Measurements from ENCODE around the gene DNAJC17. TPM values are rescaled to one million over a fixed set of nuclear protein-coding genes. Genes with fewer than 3 reads are reported as not detected.

The DNAJC17 gene
- total RNA-seq, 1 donor from 2014 or later: 54.3 TPM

DNA sequence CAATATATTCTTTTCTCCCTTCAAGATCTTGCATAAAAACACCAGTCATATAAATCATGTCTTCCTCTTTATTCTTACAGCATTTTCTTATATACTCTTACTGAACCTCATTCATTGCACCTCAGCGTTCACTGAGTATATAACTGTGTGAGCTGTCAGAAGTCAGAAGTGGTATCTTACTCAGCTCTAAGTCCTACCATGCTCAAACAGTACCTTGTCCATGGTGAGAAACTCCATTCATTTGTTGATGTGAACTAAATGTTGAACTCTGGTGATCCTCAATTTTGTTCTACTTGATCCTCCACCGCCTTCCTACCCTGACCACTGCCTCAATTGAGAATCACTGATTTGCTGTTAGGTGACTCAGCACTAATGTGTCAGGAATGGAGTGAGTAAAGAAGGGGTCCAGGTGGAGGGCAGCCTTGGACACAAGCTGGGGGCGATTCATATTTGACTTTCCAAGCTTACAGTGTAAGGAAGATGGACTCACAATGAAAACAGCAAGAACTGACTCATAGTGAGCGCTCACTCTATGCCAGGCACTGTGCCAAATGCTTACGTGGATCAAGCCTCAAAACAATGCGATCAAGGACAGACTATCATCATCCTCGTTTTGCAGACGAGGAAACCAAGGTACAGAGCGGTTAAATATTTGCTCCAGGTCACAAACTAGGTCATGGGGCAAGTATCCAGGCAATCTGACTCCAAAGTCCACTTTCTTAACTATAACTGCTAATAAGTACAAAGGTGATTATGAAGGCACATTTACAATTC is 13.9 kb downstream of the DNAJC17 start:
- no peak for DNase-seq
- Mint-ChIP-seq H3K27ac (peak overlapping the region; percentile 4), H3K9me3 (no peaks in the 10 kb centered on the region), H3K4me1 (peaks cover 21% of the 10 kb centered on the region), H3K27me3 (no peaks in the 10 kb centered on the region), H3K4me3 (no peak overlapping the region), H3K36me3 (ENCODE audit: low read depth) (peaks cover 20% of the 10 kb centered on the region)
- intact Hi-C loops (cut with micrococcal nuclease): no loop called here

DNA sequence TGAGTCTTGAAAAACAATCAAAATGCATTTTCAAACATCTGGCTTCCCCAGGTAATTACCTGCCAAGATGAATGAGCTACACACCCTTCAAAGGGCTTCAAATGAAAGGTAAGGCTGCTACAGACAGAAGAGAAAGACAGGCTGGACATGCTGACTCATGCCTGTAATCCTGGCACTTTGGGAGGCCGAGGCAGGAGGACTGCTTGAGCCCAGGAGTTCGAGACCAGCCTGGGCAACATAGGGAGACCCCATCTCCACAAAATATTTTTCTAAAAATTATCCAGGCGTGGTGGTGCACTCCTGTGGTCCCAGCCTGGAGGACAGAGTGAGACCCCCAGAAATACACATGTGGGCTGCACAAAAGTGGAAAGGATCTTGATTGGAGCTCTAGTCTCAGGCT is 14.9 kb downstream of the DNAJC17 start:
- H3K27me3 Mint-ChIP-seq: no peaks in the 10 kb centered on the region
- H3K9me3 Mint-ChIP-seq: no peaks in the 10 kb centered on the region
- H3K4me3 Mint-ChIP-seq: no peak overlapping the region
- H3K36me3 Mint-ChIP-seq (ENCODE audit: low read depth): peaks cover 12% of the 10 kb centered on the region
- no peak for DNase-seq
- intact Hi-C loops (cut with micrococcal nuclease): no loop called here
- H3K4me1 Mint-ChIP-seq: peaks cover 25% of the 10 kb centered on the region
- no peak overlapping the region for H3K27ac Mint-ChIP-seq

DNA sequence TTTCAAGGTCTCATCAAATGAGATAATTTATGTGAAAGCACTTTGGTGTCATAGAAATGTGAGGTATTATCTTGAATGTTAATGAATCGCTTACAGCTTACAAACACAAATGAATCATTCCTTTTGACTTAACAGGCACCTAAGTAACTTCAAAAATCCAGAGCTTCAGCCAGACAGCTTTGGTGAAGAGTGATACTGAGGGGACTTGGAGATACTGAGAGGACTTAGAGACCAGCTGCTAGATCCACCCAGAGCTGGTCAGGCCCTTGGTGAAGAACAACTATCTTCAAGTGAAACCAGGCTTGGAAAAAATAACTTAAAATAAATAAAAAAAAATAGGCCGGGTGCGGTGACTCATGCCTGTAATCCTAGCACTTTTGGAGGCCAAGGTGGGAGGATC is 16.6 kb downstream of the DNAJC17 start:
- no peaks in the 10 kb centered on the region for H3K9me3 Mint-ChIP-seq
- H3K27ac Mint-ChIP-seq: no peak overlapping the region
- DNase-seq: no peak
- H3K4me1 Mint-ChIP-seq: peaks cover 29% of the 10 kb centered on the region
- no peaks in the 10 kb centered on the region for H3K27me3 Mint-ChIP-seq
- H3K4me3 Mint-ChIP-seq: no peak overlapping the region
- peaks cover 12% of the 10 kb centered on the region for H3K36me3 Mint-ChIP-seq (ENCODE audit: low read depth)
- intact Hi-C loops (cut with micrococcal nuclease): no loop called here

DNA sequence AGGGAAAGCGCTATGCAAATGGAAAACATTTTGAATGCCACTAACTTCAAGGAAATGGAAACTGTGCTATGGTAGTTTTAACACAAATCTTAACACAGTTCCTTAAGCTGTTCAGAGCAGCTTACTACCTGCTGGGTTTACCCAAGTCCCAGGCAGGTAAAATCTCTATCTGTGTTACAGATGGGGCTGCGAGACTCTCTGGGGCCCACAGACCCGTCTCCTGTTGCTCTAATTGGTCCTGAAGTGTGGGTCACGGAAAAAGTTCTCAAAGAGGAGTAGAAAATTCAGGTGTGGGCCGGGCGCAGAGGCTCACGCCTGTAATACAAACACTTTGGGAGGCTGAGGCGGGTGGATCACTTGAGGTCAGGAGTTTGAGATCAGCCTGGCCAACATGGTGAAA is 17.3 kb downstream of the DNAJC17 start:
- Mint-ChIP-seq H3K4me3 (no peak overlapping the region), H3K4me1 (peaks cover 31% of the 10 kb centered on the region), H3K27ac (no peak overlapping the region), H3K27me3 (no peaks in the 10 kb centered on the region), H3K36me3 (ENCODE audit: low read depth) (peaks cover 12% of the 10 kb centered on the region), H3K9me3 (no peaks in the 10 kb centered on the region)
- DNase-seq: no peak
- intact Hi-C loops (cut with micrococcal nuclease): no loop called here

DNA sequence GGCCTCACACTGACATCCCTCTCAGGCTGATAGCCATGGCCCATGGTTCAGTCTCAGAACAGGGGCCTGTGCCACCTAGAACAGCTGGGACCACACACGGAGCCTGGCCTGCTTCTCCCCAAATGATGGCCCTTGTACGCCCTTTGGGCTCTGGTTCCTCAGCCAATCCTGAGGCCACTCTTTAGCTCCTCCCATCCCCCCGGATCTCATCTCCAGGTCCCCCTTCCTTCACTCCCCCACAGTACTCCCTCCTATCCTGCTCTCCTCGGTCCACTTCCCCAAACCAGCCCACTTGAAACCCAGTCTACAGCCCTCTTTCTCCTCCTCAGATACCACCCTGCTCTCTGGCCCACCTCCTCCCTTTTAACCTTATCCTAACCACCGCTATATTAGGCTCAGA is 18.2 kb downstream of the DNAJC17 start:
- Mint-ChIP-seq H3K4me1 (peaks cover 31% of the 10 kb centered on the region), H3K27me3 (no peaks in the 10 kb centered on the region), H3K4me3 (no peak overlapping the region), H3K9me3 (no peaks in the 10 kb centered on the region), H3K36me3 (ENCODE audit: low read depth) (peaks cover 15% of the 10 kb centered on the region), H3K27ac (peak overlapping the region; percentile 32)
- no peak for DNase-seq
- intact Hi-C loops (cut with micrococcal nuclease): no loop called here

DNA sequence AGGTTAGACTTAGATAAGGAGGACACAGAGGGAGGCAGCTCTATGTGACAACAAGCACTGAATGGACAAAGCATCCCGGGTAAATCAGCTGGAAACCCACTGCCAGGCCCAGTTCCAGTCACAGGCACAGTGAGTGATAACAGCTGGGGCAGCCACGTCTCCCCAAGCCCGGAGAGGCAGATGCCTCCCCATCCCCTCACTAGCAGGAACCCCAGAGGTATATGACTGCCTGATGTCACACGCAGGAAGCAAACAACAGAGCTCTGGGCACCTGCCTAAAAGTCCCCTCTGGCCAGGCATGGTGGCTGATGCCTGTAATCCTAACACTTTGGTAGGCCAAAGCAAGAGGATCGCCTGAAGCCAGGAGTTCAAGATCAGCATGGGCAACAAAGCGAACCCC is 19.3 kb downstream of the DNAJC17 start:
- no peak for DNase-seq
- Mint-ChIP-seq H3K9me3 (no peaks in the 10 kb centered on the region), H3K4me3 (no peak overlapping the region), H3K36me3 (ENCODE audit: low read depth) (peaks cover 7% of the 10 kb centered on the region), H3K4me1 (peaks cover 25% of the 10 kb centered on the region), H3K27me3 (no peaks in the 10 kb centered on the region), H3K27ac (peak overlapping the region; percentile 55)
- intact Hi-C loops (cut with micrococcal nuclease): loop anchor here (2.0 kb wide), 1 partner anchor 19 kb away; the partner anchor contains the start of genes DNAJC17 and ZFYVE19

DNA sequence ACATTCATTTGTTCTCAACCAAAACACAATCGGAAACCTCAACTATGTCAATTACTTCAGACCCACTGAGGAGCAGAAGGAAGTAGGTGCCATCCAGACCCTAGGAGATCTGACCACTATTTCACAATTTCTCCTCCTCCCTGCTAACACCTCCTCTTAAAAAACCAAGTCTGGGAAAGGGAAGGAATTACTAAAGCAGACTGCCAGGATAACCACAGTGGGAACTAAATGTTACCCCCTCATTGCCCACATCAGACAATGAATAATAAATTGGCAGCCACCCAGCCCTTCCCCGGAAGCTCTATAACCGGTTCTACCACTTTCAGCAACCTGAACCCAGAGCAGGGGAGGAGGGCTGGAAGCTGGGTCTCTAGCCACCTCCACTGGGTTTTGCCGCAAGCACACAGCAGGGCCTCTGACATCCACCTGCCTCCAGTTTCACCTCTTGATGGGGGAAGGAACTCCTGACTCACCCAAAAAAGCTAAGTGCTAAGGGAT is 19.9 kb downstream of the DNAJC17 start:
- H3K27me3 Mint-ChIP-seq: no peaks in the 10 kb centered on the region
- H3K4me1 Mint-ChIP-seq: peaks cover 27% of the 10 kb centered on the region
- intact Hi-C loops (cut with micrococcal nuclease): loop anchor here (2.0 kb wide), 1 partner anchor 19 kb away; the partner anchor contains the start of genes DNAJC17 and ZFYVE19
- H3K4me3 Mint-ChIP-seq: peak overlapping the region; percentile 33
- peaks cover 7% of the 10 kb centered on the region for H3K36me3 Mint-ChIP-seq (ENCODE audit: low read depth)
- no peaks in the 10 kb centered on the region for H3K9me3 Mint-ChIP-seq
- peak overlapping the region; percentile 55 for H3K27ac Mint-ChIP-seq
- DNase-seq: peak; percentile 73

DNA sequence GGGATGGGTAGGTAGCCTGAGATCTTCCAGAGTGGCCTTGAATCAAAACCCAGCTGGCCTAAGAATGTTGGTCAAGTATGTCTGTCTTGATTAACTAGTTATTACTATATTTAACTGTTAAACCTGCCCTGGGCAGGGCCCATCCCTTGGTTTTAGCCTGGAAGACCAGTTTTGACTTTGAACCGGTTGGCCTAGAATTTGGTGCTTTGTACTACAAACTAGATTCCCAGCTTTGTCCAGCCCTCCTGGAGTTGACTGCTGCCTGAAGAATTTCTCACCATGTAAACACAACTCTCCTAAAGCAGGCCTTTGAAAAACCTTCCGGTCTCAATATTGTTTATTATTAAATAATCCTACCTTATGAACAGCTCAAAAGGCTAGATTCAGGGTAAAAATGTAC is 21.5 kb downstream of the DNAJC17 start:
- intact Hi-C loops (cut with micrococcal nuclease): loop anchor here (2.0 kb wide), 1 partner anchor 21 kb away; the partner anchor contains the start of genes DNAJC17 and ZFYVE19
- H3K9me3 Mint-ChIP-seq: no peaks in the 10 kb centered on the region
- H3K4me1 Mint-ChIP-seq: peaks cover 27% of the 10 kb centered on the region

DNA sequence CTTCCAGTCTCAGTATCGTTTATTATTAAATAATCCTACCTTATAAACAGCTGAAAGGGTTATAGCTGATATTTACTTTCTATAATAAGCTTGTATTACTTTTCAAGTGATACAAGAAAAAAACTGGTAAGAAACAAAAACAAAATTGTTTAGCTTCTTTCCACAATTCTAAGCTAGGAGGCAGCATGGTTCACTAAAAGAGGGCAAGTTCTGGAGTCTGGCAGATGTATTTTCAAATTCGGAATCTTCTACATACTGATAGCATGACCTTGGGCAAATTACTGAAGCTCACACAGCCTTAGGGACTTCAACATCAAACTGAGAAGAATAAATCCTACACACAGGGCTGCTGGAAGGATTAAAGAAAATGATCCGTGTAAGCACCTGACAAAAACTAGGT is 22.1 kb downstream of the DNAJC17 start:
- Mint-ChIP-seq H3K4me3 (no peak overlapping the region), H3K4me1 (peaks cover 27% of the 10 kb centered on the region), H3K27ac (no peak overlapping the region), H3K36me3 (ENCODE audit: low read depth) (peaks cover 5% of the 10 kb centered on the region), H3K27me3 (no peaks in the 10 kb centered on the region), H3K9me3 (no peaks in the 10 kb centered on the region)
- DNase-seq: no peak
- intact Hi-C loops (cut with micrococcal nuclease): no loop called here

More for the DNA sequence above, 21.5 kb downstream of the DNAJC17 start:
- Mint-ChIP-seq H3K27me3 (no peaks in the 10 kb centered on the region), H3K4me3 (no peak overlapping the region), H3K36me3 (ENCODE audit: low read depth) (peaks cover 2% of the 10 kb centered on the region), H3K27ac (no peak overlapping the region)
- no peak for DNase-seq

DNA sequence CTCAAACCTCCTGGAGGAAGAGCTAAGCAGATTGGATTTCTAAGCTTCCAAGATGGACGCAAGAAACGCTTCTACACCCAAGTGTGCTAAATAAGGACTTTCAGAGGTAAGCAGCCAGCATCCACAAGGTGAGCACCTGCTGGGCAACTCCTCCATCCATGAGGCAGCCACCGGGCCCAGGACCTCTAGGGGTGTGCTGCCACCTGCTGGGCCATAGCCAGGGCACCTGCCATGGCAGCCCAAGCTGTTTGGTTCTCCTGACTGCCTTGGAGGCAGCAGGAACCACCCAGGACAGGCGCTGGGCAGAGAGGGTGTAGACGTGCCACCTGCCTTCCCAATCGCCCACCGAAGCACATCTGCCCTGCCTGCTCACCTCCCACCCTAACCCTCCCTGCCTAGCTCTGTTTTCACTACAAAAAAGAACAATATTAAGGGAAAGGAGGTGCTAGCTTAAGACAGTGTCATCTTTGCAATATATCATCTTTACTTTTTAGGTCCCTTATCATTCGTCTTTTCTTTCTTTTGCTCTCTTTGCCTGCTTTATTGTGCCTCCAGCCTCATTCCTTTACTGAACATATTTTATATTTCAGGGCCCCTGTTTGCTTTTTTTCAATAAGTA is 24.6 kb downstream of the DNAJC17 start:
- no peak overlapping the region for H3K27ac Mint-ChIP-seq
- H3K4me1 Mint-ChIP-seq: peaks cover 19% of the 10 kb centered on the region
- H3K4me3 Mint-ChIP-seq: no peak overlapping the region
- intact Hi-C loops (cut with micrococcal nuclease): loop anchor here (1.0 to 5.0 kb wide), 3 partner anchors 38 to 104 kb away; no protein-coding TSS in a partner anchor
- H3K9me3 Mint-ChIP-seq: no peaks in the 10 kb centered on the region
- peak; percentile 94 for DNase-seq
- H3K27me3 Mint-ChIP-seq: no peaks in the 10 kb centered on the region
- H3K36me3 Mint-ChIP-seq (ENCODE audit: low read depth): peaks cover 12% of the 10 kb centered on the region

DNA sequence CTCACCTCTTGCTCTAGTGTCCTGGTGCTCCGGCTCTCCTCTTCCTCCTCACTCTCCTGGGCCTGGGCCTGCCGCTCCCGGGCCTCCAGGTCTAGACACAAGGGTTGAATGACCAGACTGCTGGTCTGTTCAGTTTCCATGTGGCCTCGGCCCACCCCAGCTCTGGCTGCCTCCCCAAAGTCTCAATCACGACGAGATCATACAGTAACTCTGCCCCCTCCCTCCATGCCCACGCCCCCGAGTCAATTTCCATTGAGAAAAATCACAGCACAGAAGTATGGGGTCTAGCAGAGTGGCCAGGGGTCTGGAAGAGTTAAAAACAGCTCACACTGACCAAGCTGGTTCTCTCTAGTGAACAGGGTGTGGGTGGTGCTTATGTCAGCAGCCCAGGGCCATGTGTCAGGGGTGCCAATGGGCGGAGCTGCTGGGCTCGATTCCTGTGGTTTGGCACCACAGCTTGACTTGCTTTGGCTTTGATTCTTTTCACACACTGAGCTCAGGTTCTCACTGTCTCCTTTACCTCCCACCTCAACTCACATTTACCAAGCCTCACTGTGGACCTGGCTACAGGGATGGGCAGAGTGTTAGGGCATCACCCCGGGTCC is 30.6 kb downstream of the DNAJC17 start:
- peak; percentile 66 for DNase-seq
- H3K4me1 Mint-ChIP-seq: peaks cover 10% of the 10 kb centered on the region
- intact Hi-C loops (cut with micrococcal nuclease): no loop called here
- H3K27ac Mint-ChIP-seq: no peak overlapping the region
- H3K27me3 Mint-ChIP-seq: no peaks in the 10 kb centered on the region
- no peaks in the 10 kb centered on the region for H3K9me3 Mint-ChIP-seq
- peaks cover 29% of the 10 kb centered on the region for H3K36me3 Mint-ChIP-seq (ENCODE audit: low read depth)
- no peak overlapping the region for H3K4me3 Mint-ChIP-seq

DNA sequence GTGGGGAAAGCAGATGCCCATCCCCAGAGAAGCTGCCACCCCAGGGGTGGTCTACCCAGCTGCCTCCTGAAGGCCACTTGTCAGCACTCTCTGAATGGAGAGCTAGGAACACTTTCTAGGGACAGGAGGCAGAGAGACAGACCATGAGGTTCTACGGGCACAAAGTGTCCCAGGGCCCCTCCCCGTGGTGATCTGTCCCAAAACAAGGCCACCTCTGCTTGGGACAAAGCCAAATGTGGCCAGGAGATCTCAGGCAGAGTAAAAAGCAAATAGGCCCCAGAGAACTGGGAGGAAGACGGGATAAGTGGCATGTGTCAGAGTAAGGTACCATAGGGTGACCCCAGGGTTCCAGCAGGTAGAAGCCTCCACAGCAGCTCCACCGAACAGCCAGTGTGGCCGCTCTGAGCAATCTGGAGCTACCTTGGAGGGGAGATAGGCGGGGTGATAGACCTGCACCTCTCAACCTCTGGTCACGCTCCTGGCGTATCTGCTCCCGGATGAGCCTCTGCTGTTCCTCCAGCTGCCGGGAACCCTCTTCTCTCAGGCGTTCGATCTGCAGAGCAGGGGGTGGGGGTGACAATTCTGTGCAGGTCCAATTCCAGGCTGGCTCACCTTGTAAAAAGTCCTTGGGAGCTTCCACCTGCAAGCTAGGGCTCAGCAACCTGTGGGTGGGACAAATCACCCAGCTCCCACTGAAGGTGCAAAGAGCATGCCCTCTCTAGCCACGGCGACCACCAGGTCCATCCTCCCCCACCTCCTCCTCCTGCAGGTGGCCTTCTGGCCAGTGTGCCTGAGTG is 31.3 kb downstream of the DNAJC17 start:
- Mint-ChIP-seq H3K27me3 (no peaks in the 10 kb centered on the region), H3K9me3 (no peaks in the 10 kb centered on the region), H3K4me3 (no peak overlapping the region), H3K27ac (no peak overlapping the region), H3K4me1 (peaks cover 10% of the 10 kb centered on the region), H3K36me3 (ENCODE audit: low read depth) (peaks cover 31% of the 10 kb centered on the region)
- DNase-seq: no peak
- intact Hi-C loops (cut with micrococcal nuclease): no loop called here

DNA sequence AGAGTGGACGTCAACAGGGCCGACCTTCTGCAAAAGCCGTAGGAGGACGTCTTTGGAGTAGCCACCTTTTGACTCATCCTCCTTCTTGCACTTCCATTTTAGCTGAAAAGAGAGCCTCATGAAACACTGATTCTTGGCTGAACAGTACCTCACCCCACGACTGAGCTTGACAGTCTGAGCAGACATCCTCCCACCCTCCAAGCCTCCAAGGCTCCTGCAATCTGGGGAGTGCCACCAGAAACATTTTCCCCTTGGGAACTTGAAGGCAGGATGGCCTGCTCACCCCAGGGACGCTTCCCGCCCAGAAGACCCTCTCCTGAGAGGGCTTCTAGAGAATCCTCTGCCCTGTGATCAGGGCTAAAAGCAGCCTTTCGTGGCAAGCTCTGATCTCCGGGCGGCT is 32.3 kb downstream of the DNAJC17 start:
- Mint-ChIP-seq H3K9me3 (no peaks in the 10 kb centered on the region), H3K4me1 (peaks cover 13% of the 10 kb centered on the region), H3K27me3 (no peaks in the 10 kb centered on the region), H3K4me3 (no peak overlapping the region), H3K36me3 (ENCODE audit: low read depth) (peaks cover 29% of the 10 kb centered on the region), H3K27ac (no peak overlapping the region)
- intact Hi-C loops (cut with micrococcal nuclease): no loop called here
- DNase-seq: no peak

Data from activated CD4-positive, alpha-beta T cell treated with anti-CD3 and anti-CD28 coated beads, Interleukin-2, amount 10 ng/mL, durations not matched to agents 24 days and 14 days (primary cell).